ENCODE data around the gene XPOT. TPM values are rescaled to one million over a fixed set of nuclear protein-coding genes. Genes with fewer than 3 reads are reported as not detected.

Gene XPOT
- total RNA-seq, 1 experiment from 2014 or later: 62.0 TPM

- ATAC-seq (no peak), DNase-seq (no peak)
- ChIA-PET POLR2A (ENCODE audit: unreplicated experiment) (no interaction called here), CTCF (no interaction called here)
- H3K4me1 ChIP-seq (ENCODE audit: insufficient read depth, low read length): peaks cover 32% of the 10 kb centered on the region
- no peak overlapping the region for H2AFZ ChIP-seq (ENCODE audit: low read length)
- H3K4me3 ChIP-seq (ENCODE audit: low read length): no peak overlapping the region
- no peaks in the 10 kb centered on the region for H3K36me3 ChIP-seq (ENCODE audit: low read depth, low read length)
- no peaks in the 10 kb centered on the region for H3K9me3 ChIP-seq (ENCODE audit: low read length)
- H4K20me1 ChIP-seq (ENCODE audit: low read length): no peaks in the 10 kb centered on the region
- intact Hi-C loops (cut with micrococcal nuclease): no loop called here
- no peaks in the 10 kb centered on the region for H3K27me3 ChIP-seq (ENCODE audit: low read length)
- no peak overlapping the region for H3K27ac ChIP-seq (ENCODE audit: low read length)
- no TSS peak for BruUV-seq (replicated peaks)
- H3K4me2 ChIP-seq (ENCODE audit: low read length): no peak overlapping the region
- no peaks in the 10 kb centered on the region for H3K79me2 ChIP-seq (ENCODE audit: low read length)
- no peaks in the 10 kb centered on the region for H3K9me2 ChIP-seq (replicated peaks; ENCODE audit: low read length)
- peaks cover 3% of the 10 kb centered on the region for H3F3A ChIP-seq (ENCODE audit: low read length, unreplicated experiment)
- no peak overlapping the region for H3K9ac ChIP-seq (ENCODE audit: low read length)
- TF ChIP-seq EZH2 (IDR thresholded peaks at IDR 0.05; ENCODE audit: low read length, unreplicated experiment) (no peak), EZH2phosphoT487 (IDR thresholded peaks at IDR 0.05; ENCODE audit: borderline replicate concordance, low read length) (no peak), CTCF (conservative IDR thresholded peaks at IDR 0.05; ENCODE audit: low read depth, low read length) (no peak)
These were observed 15.0 kb upstream of the XPOT start for GRCh38 chr12:64389154-64389553.

- intact Hi-C loops (cut with micrococcal nuclease): no loop called here
- H3K9me3 ChIP-seq (ENCODE audit: low read length): no peaks in the 10 kb centered on the region
- H3K4me3 ChIP-seq (ENCODE audit: low read length): no peak within 1 kb of the TSS
- no peak within 1 kb of the TSS for H3K4me2 ChIP-seq (ENCODE audit: low read length)
- H2AFZ ChIP-seq (ENCODE audit: low read length): no peak within 1 kb of the TSS
- H3K27ac ChIP-seq (ENCODE audit: low read length): no peak within 1 kb of the TSS
- BruUV-seq (replicated peaks): no TSS peak
- ChIA-PET POLR2A (ENCODE audit: unreplicated experiment) (no interaction called here), CTCF (no interaction called here)
- peaks cover 20% of the 10 kb centered on the region for H3K4me1 ChIP-seq (ENCODE audit: insufficient read depth, low read length)
- no peaks in the 10 kb centered on the region for H3K36me3 ChIP-seq (ENCODE audit: low read depth, low read length)
- no peak for TF ChIP-seq CTCF (conservative IDR thresholded peaks at IDR 0.05; ENCODE audit: low read depth, low read length)
- no peak for TF ChIP-seq EZH2phosphoT487 (IDR thresholded peaks at IDR 0.05; ENCODE audit: borderline replicate concordance, low read length)
- no peak for TF ChIP-seq EZH2 (IDR thresholded peaks at IDR 0.05; ENCODE audit: low read length, unreplicated experiment)
- no peaks in the 10 kb centered on the region for H3K79me2 ChIP-seq (ENCODE audit: low read length)
- no peak within 1 kb of the TSS for H3K9ac ChIP-seq (ENCODE audit: low read length)
- no peaks in the 10 kb centered on the region for H3K9me2 ChIP-seq (replicated peaks; ENCODE audit: low read length)
- ATAC-seq: no peak
- H3K27me3 ChIP-seq (ENCODE audit: low read length): no peaks in the 10 kb centered on the region
- H4K20me1 ChIP-seq (ENCODE audit: low read length): no peaks in the 10 kb centered on the region
- peaks cover 3% of the 10 kb centered on the region for H3F3A ChIP-seq (ENCODE audit: low read length, unreplicated experiment)
- DNase-seq: no peak
These were observed 13.8 kb upstream of the XPOT start, which contains the start of gene C12orf56 for GRCh38 chr12:64390275-64390851. C12orf56 (minus strand) TSS chr12:64390758; CDS start chr12:64390565, 193 bp downstream.

- TF ChIP-seq EZH2 (IDR thresholded peaks at IDR 0.05; ENCODE audit: low read length, unreplicated experiment) (no peak), EZH2phosphoT487 (IDR thresholded peaks at IDR 0.05; ENCODE audit: borderline replicate concordance, low read length) (no peak), CTCF (conservative IDR thresholded peaks at IDR 0.05; ENCODE audit: low read depth, low read length) (peak; percentile 69)
- ATAC-seq: peak; percentile 63
- no peaks in the 10 kb centered on the region for H3K9me2 ChIP-seq (replicated peaks; ENCODE audit: low read length)
- H3K36me3 ChIP-seq (ENCODE audit: low read depth, low read length): no peaks in the 10 kb centered on the region
- no peaks in the 10 kb centered on the region for H3K27me3 ChIP-seq (ENCODE audit: low read length)
- H3K4me1 ChIP-seq (ENCODE audit: insufficient read depth, low read length): peaks cover 13% of the 10 kb centered on the region
- DNase-seq: peak; percentile 76
- H3K79me2 ChIP-seq (ENCODE audit: low read length): no peaks in the 10 kb centered on the region
- H2AFZ ChIP-seq (ENCODE audit: low read length): peak overlapping the region; percentile 24; the same call in 1 of the 2 replicates
- no TSS peak for BruUV-seq (replicated peaks)
- intact Hi-C loops (cut with micrococcal nuclease): loop anchor here (1.0 kb wide), 2 partner anchors 119 to 566 kb away; no protein-coding TSS in a partner anchor
- H3F3A ChIP-seq (ENCODE audit: low read length, unreplicated experiment): no peaks in the 10 kb centered on the region
- H3K9ac ChIP-seq (ENCODE audit: low read length): no peak overlapping the region
- no peak overlapping the region for H3K4me3 ChIP-seq (ENCODE audit: low read length)
- H3K27ac ChIP-seq (ENCODE audit: low read length): no peak overlapping the region
- H4K20me1 ChIP-seq (ENCODE audit: low read length): no peaks in the 10 kb centered on the region
- POLR2A ChIA-PET (ENCODE audit: unreplicated experiment): no interaction called here
- CTCF ChIA-PET: no interaction called here
- H3K4me2 ChIP-seq (ENCODE audit: low read length): no peak overlapping the region
- H3K9me3 ChIP-seq (ENCODE audit: low read length): no peaks in the 10 kb centered on the region
These were observed 12.0 kb upstream of the XPOT start for GRCh38 chr12:64392221-64392620.

All from PC-3 (cell line).